Choroid plexus epithelial cell (primary cell): ENCODE measurements around the gene DDX39A.
"Not testable (repeated sequence)": the region's sequence is repeated elsewhere in the genome, so short reads cannot be mapped to it uniquely, and the experiment has no call there.

ENCODE experiments used
- DNase-seq: peaks from one replicate; pipeline ENCODE4 v3.0.0-alpha.2; 2010; ENCODE audit warnings: low read depth
- H3K4me3 ChIP-seq: 2 replicates; pipeline ENCODE4 v1.5.1; 2011; ENCODE audit warnings: low read depth, mild to moderate bottlenecking, control low read depth, low read length, moderate library complexity
- CTCF ChIP-seq: conservative IDR thresholded peaks from 2 replicates; pipeline ENCODE4 v1.5.1; 2011; ENCODE audit warnings: low read depth, mild to moderate bottlenecking, control low read depth, inconsistent platforms, low read length, moderate library complexity

The DDX39A gene

GRCh38 chr19:14419106-14419813 is at the start of gene DDX39A:
Gene DDX39A (minus strand): TSS chr19:14419341. CDS start chr19:14413220, 6,121 bp downstream.
- DNase-seq: peak; percentile 100
- no peak for TF ChIP-seq CTCF
- H3K4me3 ChIP-seq: peak within 1 kb of the TSS; percentile 92

DNA sequence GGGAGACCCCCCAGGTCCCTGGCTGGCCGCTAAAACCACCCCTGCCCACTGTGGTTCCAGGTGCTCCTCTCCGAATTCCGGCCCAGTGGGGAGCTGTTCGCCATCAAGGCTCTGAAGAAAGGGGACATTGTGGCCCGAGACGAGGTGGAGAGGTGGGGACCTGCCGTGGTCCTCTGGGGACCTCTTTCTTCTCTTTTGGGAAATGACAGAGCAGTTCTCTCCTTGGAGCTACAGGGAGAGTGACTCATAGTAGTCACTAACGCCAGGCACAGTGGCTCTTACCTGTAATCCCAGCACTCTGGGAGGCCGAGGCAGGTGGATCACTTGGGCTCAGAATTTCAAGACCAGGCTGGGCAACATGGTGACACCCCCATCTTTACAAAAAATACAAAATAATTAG is 48.7 kb upstream of the DDX39A start:
- no peak overlapping the region for H3K4me3 ChIP-seq
- no peak for DNase-seq
- no peak for TF ChIP-seq CTCF

DNA sequence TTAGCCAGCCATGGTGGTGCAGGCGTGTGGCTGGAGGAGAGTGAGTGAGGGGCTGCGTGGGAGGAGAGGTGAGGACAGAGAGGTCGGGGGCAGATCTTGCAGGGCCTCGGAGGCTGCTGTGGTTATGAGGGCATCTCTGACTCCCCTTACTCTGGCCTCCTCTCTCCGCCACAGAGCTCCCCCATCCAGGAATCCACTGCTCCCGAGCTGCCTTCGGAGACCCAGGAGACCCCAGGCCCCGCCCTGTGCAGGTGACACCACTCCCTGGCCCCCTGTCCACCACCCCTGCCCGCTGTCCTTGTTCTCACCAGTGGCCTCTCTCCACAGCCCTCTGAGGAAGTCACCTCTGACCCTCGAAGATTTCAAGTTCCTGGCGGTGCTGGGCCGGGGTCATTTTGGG is 48.2 kb upstream of the DDX39A start:
- TF ChIP-seq CTCF: no peak
- DNase-seq: no peak
- no peak overlapping the region for H3K4me3 ChIP-seq

DNA sequence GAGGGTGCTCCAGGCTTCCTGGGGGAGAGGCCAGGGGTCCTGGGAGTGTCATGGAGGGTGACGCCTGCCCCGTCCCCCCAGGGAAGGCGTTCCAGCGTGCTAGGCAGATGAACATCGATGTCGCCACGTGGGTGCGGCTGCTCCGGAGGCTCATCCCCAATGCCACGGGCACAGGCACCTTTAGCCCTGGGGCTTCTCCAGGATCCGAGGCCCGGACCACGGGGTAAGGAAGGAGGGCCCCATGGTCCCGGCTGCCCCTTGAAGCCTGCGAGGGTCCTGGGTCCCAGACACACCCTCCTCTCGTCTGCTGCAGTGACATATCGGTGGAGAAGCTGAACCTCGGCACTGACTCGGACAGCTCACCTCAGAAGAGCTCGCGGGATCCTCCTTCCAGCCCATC is 44.6 kb upstream of the DDX39A start:
- no peak overlapping the region for H3K4me3 ChIP-seq
- TF ChIP-seq CTCF: no peak
- DNase-seq: no peak

GRCh38 chr19:14462401-14462800 is 43.3 kb upstream of the DDX39A start:
- not testable (repeated sequence) for DNase-seq, H3K4me3 ChIP-seq

- no peak for DNase-seq
- H3K4me3 ChIP-seq: no peak overlapping the region
- TF ChIP-seq CTCF: no peak
These were observed 41.8 kb upstream of the DDX39A start for GRCh38 chr19:14460935-14461334.

DNA sequence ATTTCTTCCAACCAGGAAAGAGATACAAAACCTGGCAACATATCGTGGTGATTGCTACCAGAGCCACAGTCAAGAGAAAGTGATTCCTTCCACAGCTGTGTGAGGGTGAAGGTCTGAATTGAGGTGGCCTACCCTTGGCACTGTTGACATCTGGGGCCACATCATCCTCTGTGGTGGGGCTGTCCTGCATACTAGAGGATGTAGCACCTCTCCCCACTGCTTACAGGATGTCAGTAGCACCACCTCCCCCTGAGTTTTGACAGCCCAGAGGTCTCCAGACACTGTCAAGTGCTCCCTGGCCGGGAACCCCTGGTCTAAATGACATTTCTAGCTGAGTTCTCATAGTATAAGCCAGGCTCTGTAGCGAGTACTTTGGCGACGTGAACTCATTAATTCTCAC is 40.6 kb upstream of the DDX39A start:
- H3K4me3 ChIP-seq: no peak overlapping the region
- no peak for TF ChIP-seq CTCF
- DNase-seq: no peak

GRCh38 chr19:14452303-14452702 is 33.2 kb upstream of the DDX39A start:
- not testable (repeated sequence) for H3K4me3 ChIP-seq

More at GRCh38 chr19:14452303-14452702, 33.2 kb upstream of the DDX39A start:
- DNase-seq: not testable (repeated sequence)
